HCT116 (cell line): ENCODE data around the gene RFX8. TPM values are rescaled to one million over a fixed set of nuclear protein-coding genes. Genes with fewer than 3 reads are reported as not detected.

ENCODE experiments used
- ATAC-seq: fragments of 200-7000 bp; cut with Tn5 transposase; 2 replicates; pipeline ENCODE4 v1.9.1; 2020; ENCODE audit warnings: mild to moderate bottlenecking, moderate library complexity
- BruUV-seq: library from RNA; stranded (reverse); fragments of 400-500 nt; replicated peaks from 2 replicates; lab custom pipeline; 2021; lab: Mats Ljungman, UMichigan
- CTCF ChIA-PET: fragments of 300-600 bp; sonication (Branson Sonifier 250); formaldehyde crosslinking; loops from one replicate; lab custom pipeline; 2021; ENCODE audit warnings: antibody characterized with exemption; lab: Charles Lee
- POLR2A ChIA-PET: fragments of 300-600, 350-600 bp; sonication (Branson Sonifier 250); formaldehyde crosslinking; loops from one replicate; lab custom pipeline; 2021; ENCODE audit warnings: antibody characterized with exemption; lab: Charles Lee
- RAD21 ChIA-PET, 2 experiments: fragments of 300-600 bp; sonication (Branson Sonifier 250); formaldehyde crosslinking; loops; one replicate each; lab custom pipeline; 2023; ENCODE audit warnings: low total read pairs in 2 of 2; ENCODE audit not compliant: uncharacterized antibody in 2 of 2, unreplicated experiment in 2 of 2, low non-redundant PET in 1 of 2; lab: Charles Lee
- DNase-seq: peaks from one replicate; pipeline ENCODE4 v3.0.0-alpha.2; 2010; ENCODE audit warnings: low read depth, low spot score
- H2AFZ ChIP-seq: fragments of 200-600 bp; shearing (Covaris generic), sonication (generic); 2 replicates; pipeline ENCODE4 v1.6.1; 2017; ENCODE audit warnings: low read depth, mixed run types, mixed read lengths, antibody characterized with exemption, low read length; ENCODE audit not compliant: poor library complexity, severe bottlenecking
- H3K27ac ChIP-seq: 2 replicates; pipeline ENCODE4 v1.5.1; 2012; ENCODE audit warnings: low read depth, low read length
- H3K27me3 ChIP-seq: fragments of 200-600 bp; sonication (generic); 2 replicates; pipeline ENCODE4 v1.6.1; 2016; ENCODE audit warnings: mixed run types, low read length, mixed read lengths; ENCODE audit not compliant: insufficient read depth
- H3K36me3 ChIP-seq, 2 experiments: fragments of 200-500 bp in 1 of 2; fragments of 200-600 bp in 1 of 2; sonication (Bioruptor generic) in 1 of 2; sonication (generic) in 1 of 2; 2 replicates each; pipeline versions ENCODE4 v1.5.1 to v1.6.1; 2014 to 2016; ENCODE audit warnings: low read length in 2 of 2, inconsistent platforms in 1 of 2, mixed read lengths in 1 of 2, mixed run types in 1 of 2; ENCODE audit not compliant: insufficient read depth in 2 of 2, control insufficient read depth in 1 of 2
- H3K4me1 ChIP-seq, 2 experiments: fragments of 200-600 bp in 1 of 2; sonication (generic) in 1 of 2; 2 replicates each; pipeline versions ENCODE4 v1.5.1 to v1.6.1; 2012 to 2017; ENCODE audit warnings: low read length in 2 of 2, inconsistent platforms in 1 of 2, mild to moderate bottlenecking in 1 of 2, mixed read lengths in 1 of 2, mixed run types in 1 of 2, moderate library complexity in 1 of 2; ENCODE audit not compliant: insufficient read depth in 2 of 2, control insufficient read depth in 1 of 2
- H3K4me2 ChIP-seq: fragments of 200-600 bp; sonication (generic); 2 replicates; pipeline ENCODE4 v1.6.1; 2017; ENCODE audit warnings: mixed run types, low read length, mixed read lengths
- H3K4me3 ChIP-seq, 2 experiments: fragments of 200-600 bp in 1 of 2; sonication (generic) in 1 of 2; replicated peaks in 1 of 2; 2 replicates each; pipeline ENCODE4 v1.5.1; 2011 to 2016; ENCODE audit warnings: low read length in 2 of 2, control low read depth in 1 of 2, low read depth in 1 of 2, mild to moderate bottlenecking in 1 of 2, mixed read lengths in 1 of 2, mixed run types in 1 of 2
- H3K79me2 ChIP-seq: fragments of 200-600 bp; sonication (generic); 2 replicates; pipeline ENCODE4 v1.6.1; 2017; ENCODE audit warnings: mild to moderate bottlenecking, mixed run types, low read length, moderate library complexity, mixed read lengths; ENCODE audit not compliant: insufficient read depth
- H3K9ac ChIP-seq: fragments of 200-600 bp; sonication (generic); 2 replicates; pipeline ENCODE4 v1.6.1; 2016; ENCODE audit warnings: low read length, mixed read lengths
- H3K9me2 ChIP-seq: fragments of 200-600 bp; sonication (generic), shearing (Covaris generic); 2 replicates; pipeline ENCODE4 v1.6.1; 2017; ENCODE audit warnings: mixed run types, mild to moderate bottlenecking, moderate library complexity; ENCODE audit not compliant: insufficient read depth
- H3K9me3 ChIP-seq, 2 experiments: fragments of 200-500 bp in 1 of 2; fragments of 200-600 bp in 1 of 2; sonication (Bioruptor generic) in 1 of 2; sonication (generic) in 1 of 2; 2 replicates each; pipeline ENCODE4 v1.6.1; 2014 to 2017; ENCODE audit warnings: low read length in 2 of 2, mixed read lengths in 2 of 2, inconsistent platforms in 1 of 2, low read depth in 1 of 2, mild to moderate bottlenecking in 1 of 2, mixed run types in 1 of 2, moderate library complexity in 1 of 2; ENCODE audit not compliant: control insufficient read depth in 1 of 2, insufficient read depth in 1 of 2
- H4K20me1 ChIP-seq: fragments of 200-600 bp; sonication (generic), shearing (Covaris generic); 2 replicates; pipeline ENCODE4 v1.6.1; 2017; ENCODE audit warnings: mixed run types, mild to moderate bottlenecking, moderate library complexity; ENCODE audit not compliant: insufficient read depth
- CBX3 ChIP-seq: IDR thresholded peaks from 2 replicates; pipeline ENCODE4 v1.6.1; 2012; ENCODE audit warnings: low read depth
- ELF1 ChIP-seq: IDR thresholded peaks from 2 replicates; pipeline ENCODE4 v1.6.1; 2012; ENCODE audit warnings: low read depth, borderline replicate concordance
- EZH2 ChIP-seq: fragments of 200-600 bp; sonication (generic); IDR thresholded peaks from 2 replicates; pipeline ENCODE4 v1.6.1; 2017; ENCODE audit warnings: antibody characterized with exemption, mixed run types
- JUND ChIP-seq: IDR thresholded peaks from 2 replicates; pipeline ENCODE4 v1.6.1; 2012
- RAD21 ChIP-seq: IDR thresholded peaks from 2 replicates; pipeline ENCODE4 v1.6.1; 2012; ENCODE audit warnings: low read depth, mild to moderate bottlenecking
- REST ChIP-seq: IDR thresholded peaks from 2 replicates; pipeline ENCODE4 v1.6.1; 2012; ENCODE audit warnings: low read depth
- SIN3A ChIP-seq: IDR thresholded peaks from 2 replicates; pipeline ENCODE4 v1.6.1; 2012; ENCODE audit warnings: low read depth
- YY1 ChIP-seq: IDR thresholded peaks from 2 replicates; pipeline ENCODE4 v1.6.1; 2011; ENCODE audit warnings: low read length, low read depth, moderate library complexity, mild to moderate bottlenecking; ENCODE audit not compliant: insufficient replicate concordance; ENCODE audit errors: extremely low read depth
- ZFX ChIP-seq: fragments of 450-650 bp; IDR thresholded peaks from 2 replicates; pipeline ENCODE4 v1.6.1; 2017
- intact Hi-C: fragments of 100-400 bp; cut with micrococcal nuclease; formaldehyde crosslinking; loops from 2 replicates; pipeline ENCODE4 v1.10.0; 2022
- total RNA-seq: library from RNA; stranded (reverse); gene quantifications from one replicate; pipeline ENCODE4 v1.2.1, GENCODE V29; 2021; ENCODE audit not compliant: unreplicated experiment
- TF ChIP-seq, protein P1 (sequence below): IDR thresholded peaks from 2 replicates; pipeline ENCODE4 v1.6.1; 2012

The RFX8 gene
- total RNA-seq, 1 experiment from 2014 or later, result not detected

GRCh38 chr2:101383016-101383541 is 91.8 kb downstream of the RFX8 start:
- ATAC-seq, result no peak
- H3K9me3 ChIP-seq, result no peaks in the 10 kb centered on the region
- no peaks in the 10 kb centered on the region for H3K79me2 ChIP-seq
- no peak overlapping the region for H3K4me2 ChIP-seq
- H2AFZ ChIP-seq, result no peak overlapping the region
- no peak overlapping the region for H3K9ac ChIP-seq
- CTCF ChIA-PET, result no interaction called here
- peaks cover 0 to 11% of the 10 kb centered on the region in 2 experiments; a peak in 2 of 4 replicates for H3K4me1 ChIP-seq
- TF ChIP-seq JUND, result no peak
- TF ChIP-seq RAD21, result no peak
- TF ChIP-seq YY1, result no peak
- no peak for TF ChIP-seq SIN3A
- no peak for TF ChIP-seq EZH2
- TF ChIP-seq CBX3, result no peak
- TF ChIP-seq ZFX, result no peak
- TF ChIP-seq REST, result no peak
- TF ChIP-seq, protein P1, sequence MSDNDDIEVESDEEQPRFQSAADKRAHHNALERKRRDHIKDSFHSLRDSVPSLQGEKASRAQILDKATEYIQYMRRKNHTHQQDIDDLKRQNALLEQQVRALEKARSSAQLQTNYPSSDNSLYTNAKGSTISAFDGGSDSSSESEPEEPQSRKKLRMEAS, result no peak
- TF ChIP-seq ELF1, result no peak
- H3K36me3 ChIP-seq, result no peaks in the 10 kb centered on the region
- H3K4me3 ChIP-seq, result no peak overlapping the region
- no peak for DNase-seq
- no peaks in the 10 kb centered on the region for H4K20me1 ChIP-seq
- no peak overlapping the region for H3K27ac ChIP-seq
- 0 out of 2 replicates have a peak, but pooled peaks cover 5% of the 10 kb centered on the region for H3K27me3 ChIP-seq
- H3K9me2 ChIP-seq, result no peaks in the 10 kb centered on the region
- RAD21 ChIA-PET, result no interaction called here
- POLR2A ChIA-PET, result no interaction called here
- intact Hi-C loops, result no loop called here
- no TSS peak for BruUV-seq
